HL-60/S4 treated with phorbol 12-myristate 13-acetate at 8.2 ng/mL for 4 days and 3 days (cell line): ENCODE results near the gene PBX1.

Source experiments
- in situ Hi-C: fragments of 300-500 bp; cut with MboI; formaldehyde crosslinking; loops from 2 replicates; pipeline ENCODE4 v1.15.0; 2022; ENCODE audit warnings: low sequenced_read_pairs

PBX1 gene

DNA sequence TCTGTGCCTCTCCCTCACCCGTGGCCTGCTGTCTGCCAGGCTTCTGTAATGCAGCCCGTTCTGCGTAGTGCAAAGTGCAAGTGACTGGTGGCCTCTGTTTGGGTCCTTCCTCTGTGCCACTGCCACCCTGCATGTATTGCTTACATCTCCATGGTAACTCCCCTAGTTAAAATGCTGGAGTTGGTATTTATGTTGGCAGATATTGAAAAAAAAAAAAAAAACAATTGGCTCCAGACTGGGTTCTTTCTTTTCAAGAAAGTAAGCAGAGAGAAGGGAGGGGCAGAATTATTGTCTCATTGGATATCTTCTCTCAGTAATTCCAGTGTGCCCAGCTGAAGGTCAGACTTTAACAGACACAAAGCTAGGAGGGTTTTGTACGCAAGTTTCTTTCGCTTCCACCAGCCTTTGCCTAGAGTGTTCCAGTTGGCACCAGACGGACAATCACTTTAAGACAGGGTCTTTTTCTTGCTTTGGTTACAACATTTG lies 242.3 kb downstream of the PBX1 start:
- in situ Hi-C loops, result no loop called here

- in situ Hi-C loops, result no loop called here
Observed at GRCh38 chr1:164801791-164802502, 243.0 kb downstream of the PBX1 start.

DNA sequence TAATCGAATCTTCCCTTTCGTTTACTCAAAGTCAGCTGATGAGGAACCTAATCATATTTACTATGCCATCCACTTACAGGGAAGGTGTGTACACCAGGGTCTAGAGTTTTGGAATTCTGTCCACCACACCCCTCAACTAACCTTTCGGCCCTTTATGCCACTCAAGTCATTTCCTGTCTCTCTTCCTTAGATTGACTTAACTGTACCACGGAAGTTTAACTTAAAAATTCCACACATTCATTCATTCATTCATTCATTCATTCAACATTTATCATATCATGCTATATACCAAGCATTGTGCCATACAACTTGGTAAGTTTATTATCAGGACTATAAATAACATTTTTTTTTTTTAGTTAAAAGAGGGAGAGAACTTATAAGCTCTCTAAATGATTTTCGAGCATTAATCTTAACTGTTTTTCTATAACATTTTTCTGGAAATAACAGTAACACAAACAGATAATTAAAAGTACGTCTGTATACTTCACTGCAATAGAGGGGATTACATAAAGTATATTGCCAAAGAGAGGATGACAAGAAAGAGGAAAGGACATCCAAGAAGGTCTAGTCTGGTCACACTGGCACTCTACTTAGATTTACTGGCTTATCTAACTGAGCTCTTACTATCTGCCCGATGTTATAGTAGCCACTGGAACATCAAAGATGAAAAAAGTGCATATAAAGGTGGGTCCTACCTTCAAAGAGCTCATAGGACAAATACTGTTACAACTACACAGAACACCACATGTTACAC lies 243.7 kb downstream of the PBX1 start:
- in situ Hi-C loops, result no loop called here

DNA sequence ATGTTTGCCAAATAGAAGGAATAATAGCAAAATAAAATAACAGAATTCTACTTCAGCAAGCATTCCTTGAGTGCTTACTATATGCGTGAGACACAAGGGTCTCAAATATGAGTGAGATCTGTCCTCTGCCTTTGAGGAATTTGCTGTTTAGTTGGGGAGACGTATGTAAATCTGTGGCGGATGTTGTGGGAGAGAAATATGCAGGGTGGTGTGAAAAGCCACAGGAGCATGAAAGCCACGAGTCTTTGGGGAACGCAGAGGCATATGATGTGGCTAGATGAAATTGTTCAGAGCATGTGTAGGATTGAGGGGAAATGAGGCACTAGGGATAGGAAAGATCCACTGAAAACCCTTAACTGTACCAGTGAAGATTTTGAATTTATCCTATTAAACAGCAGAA lies 244.4 kb downstream of the PBX1 start:
- in situ Hi-C loops, result no loop called here

GRCh38 chr1:164804366-164804765 lies 245.4 kb downstream of the PBX1 start:
- in situ Hi-C loops, result no loop called here

GRCh38 chr1:164805399-164805798 lies 246.4 kb downstream of the PBX1 start:
- in situ Hi-C loops, result no loop called here

- in situ Hi-C loops, result no loop called here
Observed at GRCh38 chr1:164806531-164806930, 247.5 kb downstream of the PBX1 start.

DNA sequence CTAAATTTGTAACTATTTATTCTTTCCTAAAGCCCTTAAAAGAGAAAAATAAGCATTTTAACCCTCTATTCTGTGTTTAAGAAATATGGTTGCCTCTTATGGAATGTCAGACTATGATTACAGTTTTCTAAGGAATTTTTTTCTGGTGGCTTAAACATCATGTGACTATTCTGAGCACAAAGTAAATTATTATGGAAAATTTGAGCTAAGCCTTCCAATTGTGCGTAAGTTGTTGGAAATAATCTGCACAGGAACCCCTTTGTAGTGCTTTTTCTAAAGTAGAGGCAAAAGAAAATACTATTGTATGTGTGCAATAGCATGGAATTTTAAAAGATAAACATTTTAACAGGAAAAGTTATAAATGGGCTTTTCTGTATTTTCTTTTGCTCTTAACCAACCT lies 254.8 kb downstream of the PBX1 start:
- in situ Hi-C loops, result no loop called here

DNA sequence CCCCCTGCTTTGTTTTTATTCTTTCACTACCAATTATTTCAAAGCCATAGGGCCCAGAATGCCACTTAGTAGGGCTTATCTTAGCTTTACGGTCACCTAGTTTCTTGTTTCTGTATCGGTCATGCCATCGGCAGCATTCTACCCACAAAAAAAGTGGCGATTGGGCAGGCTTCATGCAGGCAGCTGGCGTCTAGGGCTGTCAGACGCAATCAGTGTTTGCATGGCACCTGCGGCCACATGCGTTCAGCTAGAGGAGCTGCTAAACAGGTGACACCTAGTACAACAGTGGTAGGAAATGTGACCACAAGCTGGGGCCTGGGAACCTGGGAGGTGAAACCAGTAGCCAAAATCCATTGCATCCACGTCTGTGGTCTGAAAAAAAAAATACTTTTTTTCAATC lies 262.7 kb downstream of the PBX1 start:
- in situ Hi-C loops, result no loop called here

DNA sequence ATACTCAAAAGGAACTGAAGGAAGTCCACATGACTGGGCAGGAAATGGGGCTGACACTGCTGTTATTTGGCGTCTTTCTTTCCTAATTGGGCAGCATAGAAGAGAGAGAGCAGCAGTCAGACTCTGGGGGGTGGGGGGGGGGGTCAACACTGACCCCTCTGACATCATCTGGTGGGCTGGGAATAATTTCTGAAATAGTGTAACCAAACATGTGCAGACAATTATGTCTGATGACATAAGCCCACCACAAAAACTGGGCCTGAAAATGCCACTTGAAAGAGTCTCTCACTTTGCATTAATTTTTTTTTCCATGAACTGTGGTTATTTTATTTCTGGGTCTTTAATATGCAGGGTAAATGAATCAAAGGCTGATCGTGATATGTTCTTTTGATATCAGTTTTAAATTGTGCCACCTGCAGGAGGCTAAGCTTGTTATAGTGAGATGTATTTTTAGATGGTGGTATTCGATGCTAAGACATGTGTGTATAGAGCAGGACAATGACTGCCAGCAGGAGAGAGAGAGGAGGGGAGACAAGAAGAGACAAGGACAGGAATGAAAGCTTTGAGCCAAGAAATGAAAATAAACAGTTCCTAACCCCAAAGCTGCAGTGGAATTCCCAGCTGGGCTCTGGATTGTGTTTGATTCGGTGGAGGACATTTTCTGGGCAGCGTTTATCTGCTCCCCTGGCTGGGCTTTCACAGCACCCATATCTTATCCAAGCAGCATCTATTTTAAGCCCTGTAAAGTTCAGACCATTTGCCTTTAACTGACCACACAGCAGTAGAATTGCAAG lies 264.7 kb downstream of the PBX1 start:
- in situ Hi-C loops, result no loop called here

GRCh38 chr1:164824542-164824941 lies 265.6 kb downstream of the PBX1 start:
- in situ Hi-C loops, result no loop called here

DNA sequence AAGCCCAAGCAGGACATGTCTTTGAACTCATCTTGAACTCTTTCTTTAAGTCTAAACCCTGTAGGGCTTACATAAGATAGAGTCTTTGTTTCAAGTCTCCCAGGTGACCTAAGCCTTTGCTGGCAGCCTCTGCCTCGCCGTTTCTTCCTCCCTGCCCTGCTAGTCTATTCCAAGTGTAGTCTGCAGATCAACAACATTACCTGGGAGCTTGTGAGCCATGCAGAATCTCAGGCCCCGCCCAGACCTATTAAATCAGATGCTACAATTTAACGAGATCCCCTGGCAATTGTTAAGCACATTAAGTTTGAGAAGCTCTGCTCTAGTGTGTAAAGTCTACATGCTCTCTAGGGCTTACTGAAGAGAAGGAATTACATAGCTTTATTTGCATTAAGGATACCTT lies 271.6 kb downstream of the PBX1 start:
- in situ Hi-C loops, result no loop called here

- in situ Hi-C loops, result no loop called here
Observed at GRCh38 chr1:164834641-164835040, 275.7 kb downstream of the PBX1 start.

DNA sequence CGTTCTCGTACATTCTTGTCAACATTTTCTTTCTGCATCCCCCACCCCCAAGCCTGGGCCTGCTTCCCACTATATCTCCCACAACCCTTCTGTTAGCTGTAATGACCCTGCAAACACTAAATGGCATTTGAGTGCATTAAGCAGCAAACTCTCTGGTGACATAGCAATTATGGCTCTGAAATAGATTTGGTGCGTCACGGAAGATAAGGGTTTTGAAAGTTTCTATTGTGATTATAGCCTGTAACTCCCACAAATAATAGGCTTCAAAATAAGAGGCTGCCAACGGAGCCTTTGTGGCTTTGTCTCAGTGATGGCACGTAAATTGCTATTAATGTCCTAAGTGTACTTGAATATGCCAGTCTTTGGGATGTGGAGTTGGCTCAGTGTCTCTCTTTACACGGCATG lies 277.6 kb downstream of the PBX1 start:
- in situ Hi-C loops, result no loop called here

DNA sequence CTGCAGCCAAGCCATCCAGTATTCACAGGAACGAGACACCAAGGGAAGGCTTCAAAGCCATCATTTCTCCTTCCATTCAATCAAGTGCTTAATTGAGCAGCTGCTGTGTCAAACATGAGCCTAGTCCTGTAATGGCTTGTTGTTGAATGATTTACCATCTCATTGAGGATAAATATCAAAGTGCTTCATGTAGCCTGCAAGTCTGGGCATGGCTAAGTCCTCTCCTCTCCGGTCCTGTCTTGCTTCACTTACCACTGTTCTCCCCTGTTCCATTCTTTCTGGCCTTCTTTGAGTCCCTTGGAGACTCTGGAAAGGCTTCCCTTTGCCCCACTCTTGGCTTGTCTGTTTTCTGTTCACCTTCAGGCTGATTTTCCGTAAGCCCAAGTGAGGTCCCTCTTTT lies 279.8 kb downstream of the PBX1 start:
- in situ Hi-C loops, result no loop called here

GRCh38 chr1:164840936-164841335 lies 282.0 kb downstream of the PBX1 start:
- in situ Hi-C loops, result no loop called here

GRCh38 chr1:164841702-164842465 lies 282.9 kb downstream of the PBX1 start:
- in situ Hi-C loops, result no loop called here

- in situ Hi-C loops, result no loop called here
Observed at GRCh38 chr1:164842870-164843269, 283.9 kb downstream of the PBX1 start.

DNA sequence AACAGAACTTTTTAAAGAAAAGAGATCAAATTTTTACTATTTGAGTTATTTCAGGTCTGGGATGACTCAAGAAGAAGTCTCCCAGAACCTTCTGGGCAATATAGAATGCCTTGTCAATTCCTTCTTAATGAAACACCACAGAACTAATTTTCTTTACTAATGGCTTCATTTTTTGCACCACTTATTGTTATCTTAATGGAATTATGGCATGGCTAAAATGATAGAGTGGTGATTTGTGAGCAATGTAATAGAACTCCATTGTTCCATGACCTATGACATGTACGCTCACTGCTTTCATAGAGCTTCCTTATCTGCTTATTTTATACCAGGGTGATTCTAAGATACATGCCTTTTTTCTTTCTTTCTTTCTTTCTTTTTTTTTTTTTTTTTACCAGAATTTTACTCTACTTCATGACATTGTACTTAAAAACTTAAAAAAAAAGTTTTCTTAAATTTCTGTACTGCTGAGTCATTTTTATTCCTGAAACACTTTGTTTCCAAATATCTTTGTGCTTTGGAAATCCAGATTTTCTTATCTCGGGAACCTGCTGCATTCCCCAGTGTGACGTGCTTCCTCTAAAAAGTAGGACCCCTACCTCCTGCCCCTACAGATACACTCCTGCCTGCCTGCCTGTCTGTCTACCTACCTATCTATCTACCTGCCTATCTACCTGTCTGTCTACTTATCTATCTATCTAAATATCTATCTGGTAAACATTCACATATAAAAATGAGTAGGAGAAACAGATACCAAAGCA lies 284.9 kb downstream of the PBX1 start:
- in situ Hi-C loops, result no loop called here
